HepG2 (cell line): ENCODE data around the gene P4HA1. TPM values are rescaled to one million over a fixed set of nuclear protein-coding genes. Genes with fewer than 3 reads are reported as not detected.

Experiments used
- BATF2 ChIP-seq: sonication (generic); formaldehyde crosslinking; IDR thresholded peaks from 2 replicates; pipeline ENCODE4 v1.8.0; 2022; ENCODE audit warnings: mild to moderate bottlenecking, missing genetic modification reagents, moderate library complexity
- CBX1 ChIP-seq: IDR thresholded peaks from one replicate; pipeline ENCODE4 v1.6.1; 2016; ENCODE audit warnings: antibody characterized with exemption, low read depth
- CBX5 ChIP-seq: sonication (generic); formaldehyde crosslinking; IDR thresholded peaks from 2 replicates; pipeline ENCODE4 v1.4.0; 2020; ENCODE audit warnings: missing genetic modification reagents, borderline replicate concordance
- ETS1 ChIP-seq: sonication (generic); formaldehyde crosslinking; IDR thresholded peaks from 2 replicates; pipeline ENCODE4 v1.4.0; 2020; ENCODE audit warnings: missing genetic modification reagents
- FOSL2 ChIP-seq: sonication (generic); formaldehyde crosslinking; IDR thresholded peaks from 2 replicates; pipeline ENCODE4 v1.4.0; 2020; ENCODE audit warnings: missing genetic modification reagents
- FOXM1 ChIP-seq: sonication (generic); formaldehyde crosslinking; IDR thresholded peaks from 2 replicates; pipeline ENCODE4 v1.5.0; 2020; ENCODE audit warnings: missing genetic modification reagents
- HMG20A ChIP-seq: IDR thresholded peaks from 2 replicates; pipeline ENCODE4 v1.6.1; 2016; ENCODE audit warnings: borderline replicate concordance
- JUND ChIP-seq: sonication (generic); formaldehyde crosslinking; IDR thresholded peaks from 2 replicates; pipeline ENCODE4 v1.8.0; 2022; ENCODE audit warnings: mild to moderate bottlenecking, missing genetic modification reagents
- MED1 ChIP-seq: sonication (generic); formaldehyde crosslinking; IDR thresholded peaks from 2 replicates; pipeline ENCODE4 v1.4.0; 2020; ENCODE audit warnings: missing genetic modification reagents
- MIXL1 ChIP-seq: IDR thresholded peaks from 2 replicates; pipeline ENCODE4 v1.6.1; 2016
- MXD1 ChIP-seq: sonication (generic); formaldehyde crosslinking; IDR thresholded peaks from 2 replicates; pipeline ENCODE4 v1.4.0; 2020; ENCODE audit warnings: mild to moderate bottlenecking, missing genetic modification reagents
- NCOR1 ChIP-seq: fragments of 200-600 bp; sonication (generic); IDR thresholded peaks from 2 replicates; pipeline ENCODE4 v1.7.0; 2017; ENCODE audit warnings: antibody characterized with exemption, low read length, borderline replicate concordance
- NPAS2 ChIP-seq: sonication (generic); formaldehyde crosslinking; IDR thresholded peaks from 2 replicates; pipeline ENCODE4 v1.8.0; 2022; ENCODE audit warnings: mild to moderate bottlenecking, missing genetic modification reagents, borderline replicate concordance
- NR2C2 ChIP-seq: sonication (generic); formaldehyde crosslinking; IDR thresholded peaks from 2 replicates; pipeline ENCODE4 v1.4.0; 2020; ENCODE audit warnings: missing genetic modification reagents, mild to moderate bottlenecking, moderate library complexity, borderline replicate concordance
- PAX8 ChIP-seq: sonication (generic); formaldehyde crosslinking; IDR thresholded peaks from 2 replicates; pipeline ENCODE4 v1.8.0; 2022; ENCODE audit warnings: mild to moderate bottlenecking, missing genetic modification reagents, borderline replicate concordance
- SAFB2 ChIP-seq: sonication (generic); formaldehyde crosslinking; IDR thresholded peaks from 2 replicates; pipeline ENCODE4 v1.5.1; 2020; ENCODE audit warnings: missing genetic modification reagents, low read depth, mild to moderate bottlenecking, borderline replicate concordance
- SAP130 ChIP-seq: IDR thresholded peaks from 2 replicates; pipeline ENCODE4 v1.6.1; 2016; ENCODE audit warnings: low read depth
- SMAD9 ChIP-seq: sonication (generic); formaldehyde crosslinking; IDR thresholded peaks from 2 replicates; pipeline ENCODE4 v1.5.1; 2020; ENCODE audit warnings: mild to moderate bottlenecking, missing genetic modification reagents
- STAT5B ChIP-seq: sonication (generic); formaldehyde crosslinking; IDR thresholded peaks from 2 replicates; pipeline ENCODE4 v1.4.0; 2020; ENCODE audit warnings: missing genetic modification reagents
- TFE3 ChIP-seq: IDR thresholded peaks from 2 replicates; pipeline ENCODE4 v1.6.1; 2016
- ZBTB37 ChIP-seq: sonication (generic); formaldehyde crosslinking; IDR thresholded peaks from 2 replicates; pipeline ENCODE4 v1.4.0; 2020; ENCODE audit warnings: mild to moderate bottlenecking, missing genetic modification reagents
- ZFYVE20 ChIP-seq: sonication (generic); formaldehyde crosslinking; IDR thresholded peaks from 2 replicates; pipeline ENCODE4 v1.8.0; 2023; ENCODE audit warnings: low read depth, mild to moderate bottlenecking, moderate library complexity, missing genetic modification reagents, borderline replicate concordance
- ZNF629 ChIP-seq: sonication (generic); formaldehyde crosslinking; conservative IDR thresholded peaks from 2 replicates; pipeline ENCODE4 v1.5.0; 2020; ENCODE audit warnings: missing genetic modification reagents
- ZNF770 ChIP-seq: sonication (generic); formaldehyde crosslinking; IDR thresholded peaks from 2 replicates; pipeline ENCODE4 v1.5.0; 2020; ENCODE audit warnings: mild to moderate bottlenecking, missing genetic modification reagents
- polyA plus RNA-seq, 8 experiments: library from polyadenylated mRNA; depleted of rRNA in 3 of 8; stranded (reverse) in 7 of 8; unstranded in 1 of 8; fragments of >200 nt; fragmentation: Illumina TruSeq in 4 of 8; extraction: Trizol in 4 of 8; gene quantifications; 2 replicates each; pipeline versions ENCODE4 v1.2.1 to v1.2.3, GENCODE V29; 2011 to 2016; ENCODE audit warnings: low read depth in 4 of 8, missing spikeins in 1 of 8, mixed read lengths in 1 of 8; ENCODE audit not compliant: insufficient read depth in 1 of 8
- total RNA-seq, 5 experiments: library from RNA; depleted of rRNA; stranded (reverse); fragments of >200 nt; fragmentation: Illumina TruSeq; extraction: Trizol; gene quantifications; 2 replicates each; pipeline ENCODE4 v1.2.3, GENCODE V29; 2016; ENCODE audit warnings: low read depth in 1 of 5

P4HA1 gene
- total and polyA plus RNA-seq, 2 of the 13 experiments (the other 11 are each of a cell fraction or from before 2014, with no cell fraction given) = 63.1 to 196 TPM

- TF ChIP-seq NR2C2 (CRISPR knock-in tag) = no peak
- no peak for TF ChIP-seq BATF2
- TF ChIP-seq ETS1 = no peak
- TF ChIP-seq ZNF629 = no peak
- peak; percentile 53 for TF ChIP-seq SAP130 (CRISPR knock-in tag)
- peak; percentile 46; the same call in 1 of the 2 replicates for TF ChIP-seq TFE3
- no peak for TF ChIP-seq STAT5B
- TF ChIP-seq ZFYVE20 (CRISPR knock-in tag) = no peak
- no peak for TF ChIP-seq ZBTB37 (CRISPR knock-in tag)
- no peak for TF ChIP-seq NPAS2 (CRISPR knock-in tag)
- no peak for TF ChIP-seq MIXL1 (CRISPR knock-in tag)
- no peak for TF ChIP-seq CBX5
- no peak for TF ChIP-seq SMAD9 (CRISPR knock-in tag)
- no peak for TF ChIP-seq PAX8
- no peak for TF ChIP-seq NCOR1
- no peak for TF ChIP-seq FOXM1 (CRISPR knock-in tag)
- no peak for TF ChIP-seq ZNF770 (CRISPR knock-in tag)
- TF ChIP-seq CBX1 = no peak
- TF ChIP-seq MED1 (CRISPR knock-in tag) = peak; percentile 50; the same call in 1 of the 2 replicates
- TF ChIP-seq SAFB2 (CRISPR knock-in tag) = no peak
- no peak for TF ChIP-seq MXD1 (CRISPR knock-in tag)
- no peak for TF ChIP-seq JUND
- TF ChIP-seq FOSL2 (CRISPR knock-in tag) = peak; percentile 70
- peak; percentile 52; the same call in 1 of the 2 replicates for TF ChIP-seq HMG20A (CRISPR knock-in tag)
Measured at GRCh38 chr10:73117976-73118743, 21.5 kb upstream of the P4HA1 start (continued).
